GM12878 (cell line): Measurements from ENCODE around the gene INTS7.

Source experiments
- CEBPB ChIP-seq, 2 experiments: fragments of 150-350 bp in 1 of 2; IDR thresholded peaks; 2 replicates each; pipeline ENCODE4 v1.6.1; 2012 to 2014; ENCODE audit warnings: low read depth in 2 of 2, low read length in 2 of 2, borderline replicate concordance in 1 of 2, inconsistent platforms in 1 of 2
- HDAC6 ChIP-seq: fragments of 200-600 bp; sonication (generic); IDR thresholded peaks from one replicate; pipeline ENCODE4 v1.8.0; 2017; ENCODE audit warnings: antibody characterized with exemption; ENCODE audit not compliant: unreplicated experiment
- RCOR1 ChIP-seq: conservative IDR thresholded peaks from 2 replicates; pipeline ENCODE4 v1.6.1; 2012; ENCODE audit warnings: low read depth, low read length, improper control_type of control experiment
- SIN3A ChIP-seq: IDR thresholded peaks from 2 replicates; pipeline ENCODE4 v1.6.1; 2012; ENCODE audit warnings: low read depth, low read length, improper control_type of control experiment
- TF ChIP-seq, protein P1 (sequence below): fragments of 450-650 bp; IDR thresholded peaks from 2 replicates; pipeline ENCODE4 v1.6.1; 2017; ENCODE audit warnings: mild to moderate bottlenecking
- TF ChIP-seq, protein P2 (sequence below): IDR thresholded peaks from 2 replicates; pipeline ENCODE4 v1.6.1; 2012; ENCODE audit warnings: mild to moderate bottlenecking, low read depth, low read length

DNA sequence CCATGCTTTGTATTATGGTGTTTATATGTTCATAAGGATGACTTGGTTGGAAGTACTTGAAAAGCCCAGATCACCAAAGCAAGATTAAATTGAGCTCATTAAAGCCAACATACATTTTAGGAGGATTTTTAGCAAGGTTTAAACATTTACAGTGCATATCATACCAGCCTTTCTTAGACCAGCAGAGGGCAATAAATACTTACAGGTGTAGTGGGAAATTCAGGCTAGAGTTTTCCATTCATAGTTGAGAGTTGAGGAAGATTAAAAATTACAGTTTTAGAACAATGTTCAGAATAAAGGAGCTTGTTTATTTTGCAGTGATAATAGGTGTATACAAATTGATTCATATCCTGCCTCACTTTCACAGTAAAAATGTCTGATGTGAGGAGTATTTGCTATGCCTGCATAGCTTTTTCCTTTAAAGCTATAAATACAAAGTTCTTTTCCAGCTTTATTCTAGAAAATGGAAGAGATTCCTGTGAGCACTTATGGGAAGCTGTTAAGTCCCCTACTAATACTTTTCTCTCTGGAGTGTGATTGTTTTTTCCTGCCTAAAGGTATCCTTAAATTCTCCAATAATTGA is 35.5 kb upstream of the INTS7 start:
- TF ChIP-seq, protein P1, sequence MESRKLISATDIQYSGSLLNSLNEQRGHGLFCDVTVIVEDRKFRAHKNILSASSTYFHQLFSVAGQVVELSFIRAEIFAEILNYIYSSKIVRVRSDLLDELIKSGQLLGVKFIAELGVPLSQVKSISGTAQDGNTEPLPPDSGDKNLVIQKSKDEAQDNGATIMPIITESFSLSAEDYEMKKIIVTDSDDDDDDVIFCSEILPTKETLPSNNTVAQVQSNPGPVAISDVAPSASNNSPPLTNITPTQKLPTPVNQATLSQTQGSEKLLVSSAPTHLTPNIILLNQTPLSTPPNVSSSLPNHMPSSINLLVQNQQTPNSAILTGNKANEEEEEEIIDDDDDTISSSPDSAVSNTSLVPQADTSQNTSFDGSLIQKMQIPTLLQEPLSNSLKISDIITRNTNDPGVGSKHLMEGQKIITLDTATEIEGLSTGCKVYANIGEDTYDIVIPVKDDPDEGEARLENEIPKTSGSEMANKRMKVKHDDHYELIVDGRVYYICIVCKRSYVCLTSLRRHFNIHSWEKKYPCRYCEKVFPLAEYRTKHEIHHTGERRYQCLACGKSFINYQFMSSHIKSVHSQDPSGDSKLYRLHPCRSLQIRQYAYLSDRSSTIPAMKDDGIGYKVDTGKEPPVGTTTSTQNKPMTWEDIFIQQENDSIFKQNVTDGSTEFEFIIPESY, result no peak
- TF ChIP-seq CEBPB (IDR thresholded peaks at IDR 0.05; ENCODE audit: borderline replicate concordance in 1 of 2, low read depth in 2 of 2, low read length in 2 of 2) (no peak), SIN3A (no peak), RCOR1 (no peak), HDAC6 (no peak)
- TF ChIP-seq, protein P2, sequence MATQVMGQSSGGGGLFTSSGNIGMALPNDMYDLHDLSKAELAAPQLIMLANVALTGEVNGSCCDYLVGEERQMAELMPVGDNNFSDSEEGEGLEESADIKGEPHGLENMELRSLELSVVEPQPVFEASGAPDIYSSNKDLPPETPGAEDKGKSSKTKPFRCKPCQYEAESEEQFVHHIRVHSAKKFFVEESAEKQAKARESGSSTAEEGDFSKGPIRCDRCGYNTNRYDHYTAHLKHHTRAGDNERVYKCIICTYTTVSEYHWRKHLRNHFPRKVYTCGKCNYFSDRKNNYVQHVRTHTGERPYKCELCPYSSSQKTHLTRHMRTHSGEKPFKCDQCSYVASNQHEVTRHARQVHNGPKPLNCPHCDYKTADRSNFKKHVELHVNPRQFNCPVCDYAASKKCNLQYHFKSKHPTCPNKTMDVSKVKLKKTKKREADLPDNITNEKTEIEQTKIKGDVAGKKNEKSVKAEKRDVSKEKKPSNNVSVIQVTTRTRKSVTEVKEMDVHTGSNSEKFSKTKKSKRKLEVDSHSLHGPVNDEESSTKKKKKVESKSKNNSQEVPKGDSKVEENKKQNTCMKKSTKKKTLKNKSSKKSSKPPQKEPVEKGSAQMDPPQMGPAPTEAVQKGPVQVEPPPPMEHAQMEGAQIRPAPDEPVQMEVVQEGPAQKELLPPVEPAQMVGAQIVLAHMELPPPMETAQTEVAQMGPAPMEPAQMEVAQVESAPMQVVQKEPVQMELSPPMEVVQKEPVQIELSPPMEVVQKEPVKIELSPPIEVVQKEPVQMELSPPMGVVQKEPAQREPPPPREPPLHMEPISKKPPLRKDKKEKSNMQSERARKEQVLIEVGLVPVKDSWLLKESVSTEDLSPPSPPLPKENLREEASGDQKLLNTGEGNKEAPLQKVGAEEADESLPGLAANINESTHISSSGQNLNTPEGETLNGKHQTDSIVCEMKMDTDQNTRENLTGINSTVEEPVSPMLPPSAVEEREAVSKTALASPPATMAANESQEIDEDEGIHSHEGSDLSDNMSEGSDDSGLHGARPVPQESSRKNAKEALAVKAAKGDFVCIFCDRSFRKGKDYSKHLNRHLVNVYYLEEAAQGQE, result no peak
